ENCODE measurements around the gene IL17B. TPM values are rescaled to one million over a fixed set of nuclear protein-coding genes. Genes with fewer than 3 reads are reported as not detected.
A peak's percentile ranks its signal among the peaks of the same experiment; 100 is the strongest.

The IL17B gene
- total and polyA plus RNA-seq, 9 of the 15 experiments (the other 6 are each of a cell fraction or from before 2014, with no cell fraction given) = 0.28 to 2.6 (median 0.53) TPM; not detected in 2

DNA sequence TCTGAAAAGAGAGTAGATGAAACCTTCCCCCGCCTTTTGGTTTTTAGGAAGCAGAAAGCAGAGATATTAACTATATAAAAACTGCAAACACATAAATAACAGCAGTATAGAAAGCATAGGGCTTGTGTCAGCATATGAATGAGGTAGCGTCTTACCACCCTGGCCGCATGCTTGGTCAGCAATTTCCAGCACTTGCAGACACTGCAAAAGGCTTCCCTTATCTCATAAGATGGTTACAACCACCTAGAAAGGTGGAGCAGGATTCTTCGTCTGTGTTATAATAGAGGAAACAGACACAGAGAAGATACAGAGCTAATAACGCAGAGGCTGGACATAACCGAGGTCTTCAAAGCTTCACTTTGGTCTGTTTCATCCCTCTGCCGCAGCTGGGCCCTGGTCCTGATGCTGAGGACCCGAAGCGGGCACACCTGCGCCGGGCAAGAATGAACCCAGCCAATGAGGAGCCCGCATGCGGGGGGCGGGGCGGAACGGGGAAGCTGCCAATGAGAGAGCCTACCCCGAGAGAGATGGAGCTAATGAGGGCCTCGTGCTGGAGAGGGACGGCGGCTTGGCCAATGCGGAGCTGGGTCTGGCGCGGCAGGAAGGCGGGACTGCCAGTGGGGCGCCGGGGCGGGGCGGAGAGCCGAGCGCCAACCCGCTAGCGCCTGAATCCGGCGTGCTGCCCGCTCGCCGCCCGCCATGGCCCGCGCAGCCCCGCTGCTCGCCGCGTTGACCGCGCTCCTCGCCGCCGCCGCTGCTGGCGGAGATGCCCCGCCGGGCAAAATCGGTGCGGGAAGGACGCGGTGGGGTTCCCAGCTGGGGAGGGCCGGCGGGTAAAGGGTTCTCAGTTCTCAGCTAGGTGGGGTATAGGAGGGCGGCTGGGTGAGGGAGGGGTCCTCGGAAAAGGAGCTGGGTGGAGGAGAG, 21.5 kb downstream of the IL17B start, which contains the start of gene PCYOX1L (continued):
- TF ChIP-seq CTBP1 (IDR thresholded peaks at IDR 0.05; ENCODE audit: borderline replicate concordance) (peak; percentile 92), ZBTB8A (IDR thresholded peaks at IDR 0.05; ENCODE audit: partially characterized antibody) (no peak), ZNF232 (CRISPR knock-in tag; IDR thresholded peaks at IDR 0.05) (no peak), SREBF1 (IDR thresholded peaks at IDR 0.05; ENCODE audit: borderline replicate concordance, low read depth, low read length) (no peak), TEAD4 (IDR thresholded peaks at IDR 0.05; ENCODE audit: low read length) (0 out of 2 replicates have a peak, but pooled peaks have one; percentile 8), TEAD4 (CRISPR knock-in tag; IDR thresholded peaks at IDR 0.05; ENCODE audit: borderline replicate concordance) (no peak), BACH1 (tag; IDR thresholded peaks at IDR 0.05) (no peak), SRSF7 (optimal IDR thresholded peaks at IDR 0.05; ENCODE audit: low read depth, low read length) (no peak), JUND (IDR thresholded peaks at IDR 0.05; ENCODE audit: borderline replicate concordance, low read depth, low read length) (peak; percentile 74), JUND (tag; IDR thresholded peaks at IDR 0.05; ENCODE audit: borderline replicate concordance, low read depth, low read length) (no peak), HDAC1 (IDR thresholded peaks at IDR 0.05) (peak in 1 of 2 experiments; percentile 41; a peak in 1 of 4 replicates), ZNF239 (CRISPR knock-in tag; IDR thresholded peaks at IDR 0.05) (no peak), SAP30 (IDR thresholded peaks at IDR 0.05; ENCODE audit: borderline replicate concordance, insufficient read depth, low read depth, low read length, poor library complexity, severe bottlenecking) (peak; percentile 64), MAFK (IDR thresholded peaks at IDR 0.05; ENCODE audit: low read length) (peak; percentile 99), ZNF165 (CRISPR knock-in tag; IDR thresholded peaks at IDR 0.05; ENCODE audit: borderline replicate concordance) (no peak), HSF4 (CRISPR knock-in tag; IDR thresholded peaks at IDR 0.05; ENCODE audit: borderline replicate concordance) (no peak), GABPA (tag; conservative IDR thresholded peaks at IDR 0.05; ENCODE audit: low read depth) (peak; percentile 53)
- TF ChIP-seq, protein P1, sequence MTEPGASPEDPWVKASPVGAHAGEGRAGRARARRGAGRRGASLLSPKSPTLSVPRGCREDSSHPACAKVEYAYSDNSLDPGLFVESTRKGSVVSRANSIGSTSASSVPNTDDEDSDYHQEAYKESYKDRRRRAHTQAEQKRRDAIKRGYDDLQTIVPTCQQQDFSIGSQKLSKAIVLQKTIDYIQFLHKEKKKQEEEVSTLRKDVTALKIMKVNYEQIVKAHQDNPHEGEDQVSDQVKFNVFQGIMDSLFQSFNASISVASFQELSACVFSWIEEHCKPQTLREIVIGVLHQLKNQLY (CRISPR knock-in tag; conservative IDR thresholded peaks at IDR 0.05) = no peak
- TF ChIP-seq, protein P2, sequence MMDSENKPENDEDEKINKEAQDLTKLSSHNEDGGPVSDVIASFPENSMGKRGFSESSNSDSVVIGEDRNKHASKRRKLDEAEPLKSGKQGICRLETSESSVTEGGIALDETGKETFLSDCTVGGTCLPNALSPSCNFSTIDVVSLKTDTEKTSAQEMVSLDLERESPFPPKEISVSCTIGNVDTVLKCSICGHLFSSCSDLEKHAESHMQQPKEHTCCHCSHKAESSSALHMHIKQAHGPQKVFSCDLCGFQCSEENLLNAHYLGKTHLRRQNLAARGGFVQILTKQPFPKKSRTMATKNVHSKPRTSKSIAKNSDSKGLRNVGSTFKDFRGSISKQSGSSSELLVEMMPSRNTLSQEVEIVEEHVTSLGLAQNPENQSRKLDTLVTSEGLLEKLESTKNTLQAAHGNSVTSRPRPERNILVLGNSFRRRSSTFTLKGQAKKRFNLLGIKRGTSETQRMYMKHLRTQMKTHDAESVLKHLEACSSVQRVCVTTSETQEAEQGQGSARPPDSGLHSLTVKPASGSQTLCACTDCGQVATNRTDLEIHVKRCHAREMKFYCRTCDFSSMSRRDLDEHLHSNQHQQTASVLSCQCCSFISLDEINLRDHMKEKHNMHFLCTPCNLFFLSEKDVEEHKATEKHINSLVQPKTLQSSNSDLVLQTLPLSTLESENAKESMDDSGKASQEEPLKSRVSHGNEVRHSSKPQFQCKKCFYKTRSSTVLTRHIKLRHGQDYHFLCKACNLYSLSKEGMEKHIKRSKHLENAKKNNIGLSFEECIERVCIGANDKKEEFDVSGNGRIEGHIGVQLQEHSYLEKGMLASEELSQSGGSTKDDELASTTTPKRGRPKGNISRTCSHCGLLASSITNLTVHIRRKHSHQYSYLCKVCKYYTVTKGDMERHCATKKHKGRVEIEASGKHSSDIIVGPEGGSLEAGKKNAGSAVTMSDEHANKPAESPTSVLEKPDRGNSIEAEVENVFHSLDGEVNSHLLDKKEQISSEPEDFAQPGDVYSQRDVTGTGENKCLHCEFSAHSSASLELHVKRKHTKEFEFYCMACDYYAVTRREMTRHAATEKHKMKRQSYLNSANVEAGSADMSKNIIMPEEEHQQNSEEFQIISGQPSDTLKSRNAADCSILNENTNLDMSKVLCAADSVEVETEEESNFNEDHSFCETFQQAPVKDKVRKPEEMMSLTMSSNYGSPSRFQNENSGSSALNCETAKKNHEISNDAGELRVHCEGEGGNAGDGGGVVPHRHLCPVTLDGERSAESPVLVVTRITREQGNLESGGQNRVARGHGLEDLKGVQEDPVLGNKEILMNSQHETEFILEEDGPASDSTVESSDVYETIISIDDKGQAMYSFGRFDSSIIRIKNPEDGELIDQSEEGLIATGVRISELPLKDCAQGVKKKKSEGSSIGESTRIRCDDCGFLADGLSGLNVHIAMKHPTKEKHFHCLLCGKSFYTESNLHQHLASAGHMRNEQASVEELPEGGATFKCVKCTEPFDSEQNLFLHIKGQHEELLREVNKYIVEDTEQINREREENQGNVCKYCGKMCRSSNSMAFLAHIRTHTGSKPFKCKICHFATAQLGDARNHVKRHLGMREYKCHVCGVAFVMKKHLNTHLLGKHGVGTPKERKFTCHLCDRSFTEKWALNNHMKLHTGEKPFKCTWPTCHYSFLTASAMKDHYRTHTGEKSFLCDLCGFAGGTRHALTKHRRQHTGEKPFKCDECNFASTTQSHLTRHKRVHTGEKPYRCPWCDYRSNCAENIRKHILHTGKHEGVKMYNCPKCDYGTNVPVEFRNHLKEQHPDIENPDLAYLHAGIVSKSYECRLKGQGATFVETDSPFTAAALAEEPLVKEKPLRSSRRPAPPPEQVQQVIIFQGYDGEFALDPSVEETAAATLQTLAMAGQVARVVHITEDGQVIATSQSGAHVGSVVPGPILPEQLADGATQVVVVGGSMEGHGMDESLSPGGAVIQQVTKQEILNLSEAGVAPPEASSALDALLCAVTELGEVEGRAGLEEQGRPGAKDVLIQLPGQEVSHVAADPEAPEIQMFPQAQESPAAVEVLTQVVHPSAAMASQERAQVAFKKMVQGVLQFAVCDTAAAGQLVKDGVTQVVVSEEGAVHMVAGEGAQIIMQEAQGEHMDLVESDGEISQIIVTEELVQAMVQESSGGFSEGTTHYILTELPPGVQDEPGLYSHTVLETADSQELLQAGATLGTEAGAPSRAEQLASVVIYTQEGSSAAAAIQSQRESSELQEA (IDR thresholded peaks at IDR 0.05; ENCODE audit: low read depth) = no peak

Data from K562 (cell line).